IMR-90 (cell line): ENCODE measurements around the gene FRMD1. TPM values are rescaled to one million over a fixed set of nuclear protein-coding genes. Genes with fewer than 3 reads are reported as not detected.

Experiments used
- ATAC-seq: fragments of 200-7000 bp; cut with Tn5 transposase; 2 replicates; pipeline ENCODE4 v1.9.1; 2020; ENCODE audit warnings: low read depth, mild to moderate bottlenecking, moderate library complexity
- BruUV-seq: library from RNA; stranded (reverse); fragments of 400-500 nt; replicated peaks from 2 replicates; lab custom pipeline; 2021; lab: Mats Ljungman, UMichigan
- CTCF ChIA-PET: fragments of 300-600 bp; formaldehyde crosslinking; extraction: SDS; loops from one replicate; lab custom pipeline; 2021; ENCODE audit warnings: antibody characterized with exemption; lab: Yijun Ruan, JAX
- POLR2A ChIA-PET: fragments of 300-600 bp; sonication (Branson Sonifier 250); formaldehyde crosslinking; loops from one replicate; lab custom pipeline; 2022; ENCODE audit warnings: antibody characterized with exemption; ENCODE audit not compliant: unreplicated experiment; lab: Charles Lee
- DNase-seq: peaks from one replicate; pipeline ENCODE4 v3.0.0; 2013
- H2AFZ ChIP-seq: replicated peaks from 2 replicates; pipeline ENCODE3; 2013; ENCODE audit warnings: low read length, mild to moderate bottlenecking; ENCODE audit not compliant: poor library complexity
- H2AK5ac ChIP-seq: 2 replicates; pipeline ENCODE4 v1.6.1; 2013; ENCODE audit warnings: low read depth, low read length, inconsistent platforms
- H2AK9ac ChIP-seq: replicated peaks from 2 replicates; pipeline ENCODE3; 2013; ENCODE audit warnings: mild to moderate bottlenecking, low read depth, low read length, moderate library complexity; ENCODE audit not compliant: poor library complexity
- H2BK120ac ChIP-seq: 2 replicates; pipeline ENCODE4 v1.6.1; 2013; ENCODE audit warnings: low read depth, low read length, inconsistent platforms
- H2BK15ac ChIP-seq: 3 replicates; pipeline ENCODE4 v1.6.1; 2013; ENCODE audit warnings: low read depth, low read length, inconsistent platforms
- H2BK20ac ChIP-seq: 2 replicates; pipeline ENCODE4 v1.6.1; 2013; ENCODE audit warnings: low read depth, mild to moderate bottlenecking, inconsistent platforms, low read length, moderate library complexity
- H2BK5ac ChIP-seq: 2 replicates; pipeline ENCODE4 v1.6.1; 2013; ENCODE audit warnings: mild to moderate bottlenecking, low read depth, low read length, inconsistent platforms; ENCODE audit not compliant: poor library complexity, severe bottlenecking
- H3K14ac ChIP-seq: replicated peaks from 2 replicates; pipeline ENCODE4 v1.6.1; 2013; ENCODE audit warnings: low read depth, low read length, inconsistent platforms
- H3K18ac ChIP-seq: 2 replicates; pipeline ENCODE4 v1.6.1; 2013; ENCODE audit warnings: low read depth, low read length, control low read depth
- H3K23ac ChIP-seq: 2 replicates; pipeline ENCODE4 v1.6.1; 2013; ENCODE audit warnings: low read depth, low read length, inconsistent platforms
- H3K27ac ChIP-seq: 2 replicates; pipeline ENCODE4 v1.5.1; 2013; ENCODE audit warnings: mild to moderate bottlenecking, control low read depth, low read length; ENCODE audit not compliant: insufficient read depth
- H3K27me3 ChIP-seq: 2 replicates; pipeline ENCODE4 v1.6.1; 2013; ENCODE audit warnings: low read length; ENCODE audit not compliant: control insufficient read depth, insufficient read depth
- H3K36me3 ChIP-seq: 2 replicates; pipeline ENCODE4 v1.6.1; 2013; ENCODE audit warnings: low read length, mixed read lengths; ENCODE audit not compliant: control insufficient read depth, insufficient read depth
- H3K4ac ChIP-seq: 2 replicates; pipeline ENCODE4 v1.6.1; 2013; ENCODE audit warnings: low read depth, low read length, inconsistent platforms
- H3K4me1 ChIP-seq: 2 replicates; pipeline ENCODE4 v1.6.1; 2013; ENCODE audit warnings: low read length, mixed read lengths; ENCODE audit not compliant: control insufficient read depth, insufficient read depth
- H3K4me2 ChIP-seq: 2 replicates; pipeline ENCODE4 v1.6.1; 2013; ENCODE audit warnings: low read depth, mild to moderate bottlenecking, control low read depth, low read length, moderate library complexity
- H3K4me3 ChIP-seq: 2 replicates; pipeline ENCODE4 v1.5.1; 2013; ENCODE audit warnings: low read depth, mild to moderate bottlenecking, control low read depth, low read length, moderate library complexity; ENCODE audit not compliant: insufficient read depth
- H3K56ac ChIP-seq: 2 replicates; pipeline ENCODE4 v1.6.1; 2013; ENCODE audit warnings: low read length, inconsistent platforms; ENCODE audit not compliant: insufficient read depth; ENCODE audit errors: extremely low read depth
- H3K79me1 ChIP-seq, 2 experiments: 2 replicates each; pipeline ENCODE4 v1.6.1; 2013; ENCODE audit warnings: low read length in 2 of 2, inconsistent platforms in 1 of 2, low read depth in 1 of 2
- H3K9ac ChIP-seq: 2 replicates; pipeline ENCODE4 v1.6.1; 2013; ENCODE audit warnings: low read depth, low read length, control low read depth
- H3K9me1 ChIP-seq: 2 replicates; pipeline ENCODE4 v1.6.1; 2013; ENCODE audit warnings: low read length, inconsistent platforms; ENCODE audit not compliant: insufficient read depth
- H3K9me3 ChIP-seq: 2 replicates; pipeline ENCODE4 v1.6.1; 2013; ENCODE audit warnings: low read length; ENCODE audit not compliant: control insufficient read depth, insufficient read depth
- H4K20me1 ChIP-seq: 2 replicates; pipeline ENCODE4 v1.6.1; 2013; ENCODE audit warnings: low read length, inconsistent platforms; ENCODE audit not compliant: insufficient read depth
- H4K5ac ChIP-seq: 2 replicates; pipeline ENCODE4 v1.6.1; 2013; ENCODE audit warnings: mild to moderate bottlenecking, low read depth, low read length, control low read depth
- H4K8ac ChIP-seq, 2 experiments: 2 replicates each; pipeline ENCODE4 v1.6.1; 2013; ENCODE audit warnings: low read depth in 2 of 2, low read length in 2 of 2, control low read depth in 1 of 2, inconsistent platforms in 1 of 2
- H4K91ac ChIP-seq: 2 replicates; pipeline ENCODE4 v1.6.1; 2013; ENCODE audit warnings: low read depth, low read length, inconsistent platforms; ENCODE audit not compliant: insufficient read depth
- MXI1 ChIP-seq: IDR thresholded peaks from 2 replicates; pipeline ENCODE4 v1.6.1; 2012; ENCODE audit warnings: low read depth, mild to moderate bottlenecking, low read length, moderate library complexity, borderline replicate concordance
- whole genome bisulfite sequencing, 2 experiments: methylation state at CpG; one replicate each; pipeline versions ENCODE4 v1.1.5 to v1.1.7; 2013; ENCODE audit warnings: missing lambda C conversion rate in 2 of 2; ENCODE audit not compliant: insufficient read length in 1 of 2; ENCODE audit errors: extremely low coverage in 2 of 2; 5-methylcytosine and 5-hydroxymethylcytosine counted together
- dilution Hi-C: fragments of 300-500 bp; cut with HindIII; formaldehyde crosslinking; loops from one replicate; pipeline ENCODE4 v1.14.3; 2018; ENCODE audit warnings: low sequenced_read_pairs; ENCODE audit not compliant: unreplicated experiment
- in situ Hi-C: fragments of 300-500 bp; cut with MboI; formaldehyde crosslinking; loops from 3 replicates; pipeline ENCODE4 v1.14.3; 2019; ENCODE audit warnings: low sequenced_read_pairs, inconsistent platforms, mixed read lengths
- intact Hi-C: fragments of 100-400 bp; cut with micrococcal nuclease; formaldehyde crosslinking; loops from 2 replicates; pipeline ENCODE4 v1.10.0; 2022
- polyA plus RNA-seq, 3 experiments: library from polyadenylated mRNA; depleted of rRNA; stranded (reverse); fragments of >200 nt; gene quantifications; 2 replicates each; pipeline ENCODE4 v1.2.3, GENCODE V29; 2012; ENCODE audit warnings: low replicate concordance in 1 of 3
- total RNA-seq: library from RNA; depleted of rRNA; stranded (reverse); fragments of >200 nt; gene quantifications from 2 replicates; pipeline ENCODE4 v1.2.3, GENCODE V29; 2012

Gene FRMD1
- total and polyA plus RNA-seq, 2 of the 4 experiments (the other 2 are of a cell fraction): not detected

DNA sequence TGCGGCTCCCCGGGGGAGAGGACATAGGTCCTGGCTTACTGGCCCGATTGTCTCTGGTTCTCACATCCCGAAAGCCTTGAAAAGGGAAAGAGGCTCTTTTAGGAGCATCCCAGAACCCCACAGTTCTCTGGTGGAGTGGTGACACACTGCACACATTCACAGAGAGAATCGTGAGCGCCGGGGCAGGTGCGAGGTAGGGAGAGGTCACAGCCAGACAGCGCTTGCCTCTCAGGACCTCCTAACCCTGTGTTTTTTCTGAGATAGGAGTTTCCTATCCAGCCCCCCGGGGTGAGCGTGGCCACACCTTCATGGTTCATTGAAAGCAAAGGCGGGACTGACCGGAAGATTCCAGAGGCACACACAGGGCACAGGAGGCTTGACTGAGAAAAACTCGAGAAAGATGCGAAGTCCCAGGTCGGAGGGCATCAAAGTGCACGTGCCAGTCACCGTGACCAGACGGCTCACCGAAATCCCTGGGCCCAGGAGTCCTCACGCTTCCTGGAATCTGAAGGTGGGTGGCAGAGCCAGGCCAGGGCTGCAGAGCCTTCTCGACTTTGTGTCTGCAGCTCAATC lies 46.5 kb upstream of the FRMD1 start:
- no peak overlapping the region for H2BK20ac ChIP-seq
- H3K9ac ChIP-seq: no peak overlapping the region
- H3K36me3 ChIP-seq: no peaks in the 10 kb centered on the region
- H2BK5ac ChIP-seq: no peak overlapping the region
- H4K91ac ChIP-seq: no peak overlapping the region
- no peak overlapping the region for H2BK15ac ChIP-seq
- H3K4me1 ChIP-seq: no peaks in the 10 kb centered on the region
- no peak overlapping the region for H2BK120ac ChIP-seq
- no peak overlapping the region for H3K4me2 ChIP-seq
- H3K9me1 ChIP-seq: no peaks in the 10 kb centered on the region
- peaks cover 15% of the 10 kb centered on the region for H3K27me3 ChIP-seq
- no peak overlapping the region for H3K14ac ChIP-seq
- H3K4me3 ChIP-seq: no peak overlapping the region
- no peak overlapping the region for H2AK5ac ChIP-seq
- TF ChIP-seq MXI1: no peak
- H4K8ac ChIP-seq: no peak overlapping the region
- H3K9me3 ChIP-seq: no peaks in the 10 kb centered on the region
- no peak overlapping the region for H3K18ac ChIP-seq
- H4K20me1 ChIP-seq: no peaks in the 10 kb centered on the region
- dilution Hi-C loops: no loop called here
- in situ Hi-C loops: no loop called here
- H2AK9ac ChIP-seq: no peak overlapping the region
- CTCF ChIA-PET: no interaction called here
- POLR2A ChIA-PET: no interaction called here
- ATAC-seq (no peak), DNase-seq (no peak)
- no TSS peak for BruUV-seq
- 74% methylated on average over 6 of the region's 22 CpGs; no CpG with 5 or more reads in 1 of the 2 experiments for WGBS, 2 experiments
- no peak overlapping the region for H2AFZ ChIP-seq
- no peak overlapping the region for H3K23ac ChIP-seq
- no peak overlapping the region for H3K4ac ChIP-seq
- H3K79me1 ChIP-seq: no peaks in the 10 kb centered on the region
- intact Hi-C loops: no loop called here
- no peak overlapping the region for H3K56ac ChIP-seq
- no peak overlapping the region for H3K27ac ChIP-seq
- no peak overlapping the region for H4K5ac ChIP-seq
